Measurements from ENCODE around the gene RPS24.

Gene RPS24

DNA sequence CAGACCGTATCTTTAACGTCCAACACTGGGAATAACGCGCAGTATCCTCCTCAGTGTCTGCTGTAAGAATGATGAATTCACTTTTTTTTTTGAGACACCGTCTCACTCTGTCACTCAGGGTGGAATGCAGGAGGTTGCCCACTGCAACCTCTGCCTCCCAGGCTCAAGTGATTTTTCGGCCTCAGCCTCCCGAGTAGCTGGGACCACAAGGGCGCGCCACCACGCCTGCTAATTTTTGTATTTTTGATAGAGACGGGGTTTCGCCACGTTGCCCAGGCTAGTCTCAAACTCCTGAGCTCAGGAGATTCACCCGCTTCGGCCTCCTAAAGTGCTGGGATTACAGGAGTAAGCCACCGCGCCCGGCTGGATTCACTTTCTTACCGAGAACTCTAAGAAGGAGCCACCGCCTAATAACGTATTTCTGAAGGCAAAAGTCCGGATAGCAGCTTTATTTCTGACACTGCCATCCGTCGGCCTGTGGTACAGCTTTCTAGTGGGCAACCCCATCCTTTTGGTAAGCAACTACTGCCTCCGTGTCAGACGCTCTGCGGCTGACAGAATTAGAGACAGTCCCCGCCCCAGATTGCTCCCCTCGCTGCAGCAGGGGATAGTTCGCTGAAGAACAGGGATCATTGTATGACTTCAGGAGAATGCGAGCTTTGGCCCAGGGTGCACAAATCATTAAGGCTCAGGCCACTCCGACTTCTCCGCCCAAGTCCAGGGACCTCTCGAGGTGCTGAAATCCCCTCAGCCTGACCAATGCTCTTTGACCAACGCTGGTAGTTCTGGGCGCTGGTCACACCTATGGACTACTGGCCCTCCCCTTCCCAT, 5.0 kb upstream of the RPS24 start:
- no peak for ATAC-seq

DNA sequence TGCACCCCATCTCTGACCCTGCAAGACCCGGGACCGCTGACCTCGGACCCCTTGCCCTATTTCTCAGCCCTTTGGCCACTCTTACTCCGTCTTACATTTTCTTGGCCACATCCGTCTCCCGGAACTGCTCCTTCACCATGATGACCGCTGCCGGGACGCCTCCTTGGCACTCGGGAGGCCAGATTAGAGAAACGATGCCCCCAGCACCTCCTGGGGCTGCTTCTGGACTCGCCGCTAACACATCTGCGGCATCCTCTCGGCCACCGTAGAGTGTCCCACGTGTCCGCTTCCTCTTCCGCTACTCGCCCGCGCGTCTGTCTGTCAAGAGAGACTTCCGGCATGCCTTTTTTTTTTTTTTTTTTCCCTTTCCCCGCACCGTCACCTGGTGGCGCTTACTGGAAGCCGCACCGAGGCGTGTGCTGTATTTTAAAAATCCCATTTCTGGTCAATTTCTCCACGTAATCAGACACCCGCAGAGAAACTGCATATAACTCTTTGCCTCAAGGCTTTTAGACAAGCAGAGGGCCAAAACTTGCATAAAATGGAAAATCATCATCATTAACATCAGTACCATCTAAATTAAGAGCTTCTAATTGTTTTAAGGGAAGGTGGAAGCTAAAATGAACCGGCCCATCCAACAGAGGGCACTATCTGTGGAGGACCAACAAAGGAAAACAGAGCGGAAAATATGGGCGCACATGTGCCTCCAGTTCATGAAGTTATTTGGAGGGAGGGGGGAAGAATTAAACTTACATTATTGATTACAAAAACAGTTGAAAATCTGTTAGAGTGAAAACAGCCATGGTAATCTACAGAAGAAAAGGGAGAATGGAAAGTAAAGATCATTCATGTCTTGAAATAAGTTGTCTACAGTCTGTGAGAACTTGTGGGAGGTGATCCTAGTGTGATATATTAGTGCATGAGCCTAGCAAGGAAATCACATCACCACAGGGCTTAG, 4.1 kb upstream of the RPS24 start, which contains the start of gene POLR3A:
POLR3A (minus strand) TSS at position 247 of the 958 bp plus-strand sequence; CDS start at position 139, 108 bp downstream.
- ATAC-seq: peak; percentile 57 to 62

DNA sequence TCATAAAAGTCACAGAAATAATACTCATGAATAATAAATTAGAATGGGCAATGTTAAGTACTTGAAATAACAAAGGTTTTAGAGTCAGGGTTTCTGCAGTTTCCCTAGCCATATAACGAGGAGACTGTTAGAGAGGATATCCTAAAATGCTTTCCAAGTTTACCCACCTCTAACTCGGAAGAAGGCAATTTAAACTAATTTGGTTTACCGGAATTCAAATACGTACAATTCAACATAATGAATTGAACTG, 351 bp upstream of the RPS24 start:
- ATAC-seq: no peak

DNA sequence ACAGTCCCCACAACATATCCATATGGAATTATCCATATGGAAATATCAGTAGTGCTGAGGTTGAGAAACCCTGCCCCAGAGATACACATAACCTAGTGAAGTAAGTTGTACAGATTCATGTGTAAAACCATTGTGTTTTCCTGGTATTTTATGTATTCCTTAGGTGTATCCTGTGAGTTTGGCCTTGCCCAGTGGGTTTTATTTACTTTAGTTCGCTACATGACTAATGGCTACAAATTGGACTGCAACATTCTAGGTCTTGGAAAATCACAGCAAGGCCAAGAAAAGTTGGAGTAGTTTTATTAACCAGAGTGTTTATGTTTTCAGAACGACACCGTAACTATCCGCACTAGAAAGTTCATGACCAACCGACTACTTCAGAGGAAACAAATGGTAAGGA, 1.4 kb downstream of the RPS24 start:
- no peak for ATAC-seq

DNA sequence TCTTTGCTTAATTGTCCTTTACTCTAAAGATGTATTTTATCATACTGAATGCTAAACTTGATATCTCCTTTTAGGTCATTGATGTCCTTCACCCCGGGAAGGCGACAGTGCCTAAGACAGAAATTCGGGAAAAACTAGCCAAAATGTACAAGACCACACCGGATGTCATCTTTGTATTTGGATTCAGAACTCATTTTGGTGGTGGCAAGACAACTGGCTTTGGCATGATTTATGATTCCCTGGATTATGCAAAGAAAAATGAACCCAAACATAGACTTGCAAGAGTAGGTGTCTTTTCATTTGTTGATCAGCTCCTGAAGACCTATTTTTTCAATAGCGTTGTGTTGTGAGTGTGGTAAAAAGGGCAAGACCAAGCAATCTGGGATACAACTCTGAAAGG, 1.8 kb downstream of the RPS24 start:
- ATAC-seq: no peak

DNA sequence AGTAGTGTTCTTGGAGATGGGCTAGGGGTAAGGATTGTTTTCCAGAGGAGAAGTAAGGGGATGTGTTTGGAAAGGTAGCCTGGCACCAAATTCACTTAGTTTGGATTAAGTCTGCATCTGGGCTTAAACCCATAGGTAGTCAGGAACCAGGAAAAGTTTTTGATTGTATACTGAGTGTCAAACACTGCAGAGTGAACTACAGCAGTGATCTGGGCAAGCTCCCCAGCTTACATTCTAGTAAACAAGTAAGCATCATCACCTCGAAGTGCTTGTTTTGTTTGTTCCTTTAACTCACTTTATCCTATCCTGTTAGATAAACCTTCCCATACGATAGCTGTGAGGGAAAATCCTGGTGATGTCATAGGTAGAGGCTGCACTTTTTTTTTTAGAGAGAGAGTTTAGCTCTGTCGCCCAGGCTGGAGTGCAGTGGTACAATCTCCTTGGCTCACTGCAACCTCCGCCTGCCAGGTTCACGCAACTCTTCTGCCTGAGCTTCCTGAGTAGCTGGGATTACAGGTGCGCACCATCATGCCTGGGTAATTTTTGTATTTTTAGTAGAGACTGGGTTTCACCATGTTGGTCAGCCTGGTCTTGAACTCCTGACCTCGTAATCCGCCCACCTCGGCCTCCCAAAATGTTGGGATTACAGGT, 2.4 kb downstream of the RPS24 start:
- no peak for ATAC-seq

DNA sequence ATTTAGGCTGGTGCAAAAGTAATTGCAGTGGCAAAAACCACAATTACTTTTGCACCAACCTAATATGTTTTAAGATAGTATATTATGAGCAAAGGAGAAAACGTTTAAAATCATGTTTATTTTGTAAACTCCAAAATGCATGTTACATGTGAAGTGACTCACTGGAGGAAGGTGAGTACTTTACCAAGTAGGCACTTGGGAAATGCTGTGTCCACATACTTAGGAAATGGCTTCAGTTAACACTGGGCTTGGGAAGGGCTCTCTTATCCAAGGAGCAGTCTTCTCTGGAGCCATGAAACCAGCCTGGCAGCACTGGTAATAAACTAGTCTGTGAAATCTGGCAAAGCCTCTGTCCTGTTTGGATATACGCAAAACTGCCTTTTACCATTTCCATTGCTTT, 4.4 kb downstream of the RPS24 start:
- ATAC-seq: no peak

DNA sequence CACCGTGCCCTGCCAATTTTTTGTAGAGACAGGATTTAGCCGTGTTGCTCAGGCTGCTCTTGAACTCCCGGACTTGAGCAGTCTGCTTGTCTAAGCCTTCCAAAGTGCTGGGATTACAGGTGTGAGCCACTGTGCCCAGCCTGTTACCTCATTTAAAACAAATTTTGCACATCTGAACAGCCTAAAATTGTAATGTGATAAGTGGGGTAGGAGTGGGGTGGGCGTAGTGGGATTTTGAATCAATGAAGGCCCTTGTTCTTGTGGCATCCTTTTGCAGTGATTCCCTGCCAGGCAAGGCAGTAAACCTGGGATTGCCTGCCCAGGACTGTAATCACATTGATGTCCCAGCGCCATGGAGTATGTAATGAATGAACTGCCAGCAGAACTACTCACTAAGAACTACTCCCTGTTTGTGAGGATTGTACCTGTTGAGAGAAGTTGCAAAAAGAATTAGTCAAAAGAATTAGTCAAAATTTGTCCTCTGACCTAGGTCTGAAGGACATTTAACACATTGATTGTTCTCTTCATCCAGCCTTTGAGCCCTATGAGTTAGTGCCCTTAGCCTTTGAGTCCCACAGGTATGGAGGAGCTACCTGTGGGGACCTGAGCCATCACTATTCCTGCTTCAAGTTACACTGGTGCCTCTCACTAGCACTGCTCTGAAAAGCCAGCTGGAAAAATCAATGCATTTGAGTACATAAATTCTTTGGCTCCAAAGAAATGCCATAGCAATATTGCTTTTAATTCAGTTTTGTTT, 5.3 kb downstream of the RPS24 start:
- ATAC-seq: no peak

DNA sequence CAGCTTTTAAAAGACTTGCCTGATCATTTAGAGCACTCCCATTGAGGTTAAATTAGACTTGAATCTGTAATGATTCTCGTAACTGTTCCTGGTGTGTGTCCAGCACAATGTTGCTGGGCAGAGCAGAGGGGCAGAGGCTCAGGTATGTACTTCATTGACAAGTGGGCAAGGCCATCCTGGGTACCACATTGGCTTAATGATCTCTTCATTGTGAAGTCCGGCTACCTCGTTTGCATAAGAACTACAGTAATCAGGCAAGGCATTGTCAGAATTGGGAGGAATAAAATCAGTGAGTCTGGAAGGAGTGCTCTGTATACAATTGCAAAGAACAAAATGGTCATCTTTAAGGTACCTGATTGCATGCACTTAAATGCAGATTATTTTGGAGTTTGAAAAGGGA, 6.1 kb downstream of the RPS24 start:
- ATAC-seq: no peak

DNA sequence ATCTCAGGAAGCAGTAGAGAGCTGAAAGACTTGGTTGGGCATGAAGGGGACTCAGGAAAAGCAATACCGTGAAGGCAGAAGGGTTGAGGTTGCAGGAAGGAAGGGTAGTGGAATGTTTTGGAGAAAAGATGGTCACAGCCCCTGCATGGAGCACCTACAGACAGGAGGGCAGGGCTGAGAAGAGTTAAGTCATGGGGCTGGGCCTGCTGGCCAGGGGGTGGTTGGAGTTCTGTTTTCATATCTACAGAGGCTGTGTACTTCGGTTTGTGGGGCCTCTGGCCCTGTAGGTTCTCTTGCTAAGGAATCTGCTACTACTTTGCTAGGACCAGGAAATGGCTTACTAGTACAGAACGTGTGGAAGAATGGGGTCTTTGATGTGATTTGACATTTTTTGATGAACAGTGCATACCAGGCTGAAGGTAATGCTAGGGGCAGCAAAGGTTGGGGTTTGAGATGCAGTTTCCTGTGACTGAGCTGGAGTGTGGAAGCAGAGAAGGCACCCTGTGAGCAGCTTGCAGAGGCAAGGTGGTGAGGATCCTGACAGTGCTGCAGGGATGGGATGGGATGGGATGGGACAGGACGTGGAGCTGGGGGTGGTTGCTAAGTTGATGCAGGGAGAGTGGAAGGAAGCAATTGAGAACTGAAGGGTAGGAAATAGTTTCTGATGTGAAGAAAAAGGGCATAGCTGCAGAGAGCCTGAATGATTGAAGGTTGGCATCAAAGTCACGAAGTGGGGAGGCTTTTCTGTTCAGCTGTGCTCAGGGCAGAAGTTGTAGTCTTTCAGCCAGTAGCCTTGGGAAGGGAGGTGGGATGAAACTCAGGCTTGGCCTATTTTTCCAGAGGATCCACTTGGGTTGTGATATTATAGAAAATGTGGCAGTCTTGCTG, 7.8 kb downstream of the RPS24 start:
- ATAC-seq: no peak

DNA sequence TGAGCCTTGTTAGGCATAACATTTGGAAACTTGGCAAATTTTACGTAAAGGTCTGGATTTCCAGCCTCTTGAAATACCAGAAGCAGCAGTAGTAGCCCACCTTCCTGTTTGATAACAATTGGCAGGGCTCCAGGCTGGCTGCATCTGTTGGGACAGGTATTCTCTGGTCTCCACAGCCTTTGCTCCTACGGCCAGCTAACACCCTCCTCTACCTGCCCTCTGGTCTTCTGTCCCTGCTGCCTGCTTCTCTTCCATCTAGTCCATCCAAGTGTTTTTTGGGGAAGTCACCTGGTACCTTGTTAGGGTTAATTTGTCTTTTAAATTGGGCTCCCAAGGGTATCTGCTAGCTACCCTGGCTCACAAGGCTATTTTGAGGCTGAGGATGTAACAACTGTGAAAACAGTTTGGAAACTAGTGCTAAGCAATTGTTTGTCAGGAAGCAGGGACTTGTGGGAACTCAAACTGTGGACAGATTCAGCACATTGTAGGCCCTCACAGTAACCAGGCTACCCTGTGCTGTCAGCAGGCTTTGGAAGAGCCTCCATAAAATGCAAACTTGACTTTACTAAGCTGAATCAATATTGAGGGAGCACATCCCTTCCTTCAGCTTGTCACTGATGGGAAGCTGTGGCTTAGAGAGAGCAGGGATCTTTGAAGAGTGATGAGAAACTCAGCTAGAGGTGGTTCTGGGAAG, 8.5 kb downstream of the RPS24 start:
- no peak for ATAC-seq

DNA sequence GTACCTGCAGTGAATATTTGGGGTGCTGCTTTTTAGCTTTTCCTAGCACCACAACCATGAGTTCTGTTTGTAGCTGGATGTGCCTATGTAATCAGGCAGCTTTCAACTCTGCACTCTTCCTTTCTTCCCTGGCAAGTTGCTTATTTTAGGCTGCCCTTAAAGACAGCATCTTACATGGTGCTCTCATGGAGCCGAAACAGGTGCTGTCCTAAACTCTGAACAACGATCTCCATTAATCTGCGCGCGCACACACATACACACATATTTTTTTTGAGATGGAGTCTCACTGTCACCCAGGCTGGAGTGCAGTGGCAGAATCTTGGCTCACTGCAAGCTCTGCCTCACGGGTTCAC, 9.1 kb downstream of the RPS24 start:
- ATAC-seq: no peak

DNA sequence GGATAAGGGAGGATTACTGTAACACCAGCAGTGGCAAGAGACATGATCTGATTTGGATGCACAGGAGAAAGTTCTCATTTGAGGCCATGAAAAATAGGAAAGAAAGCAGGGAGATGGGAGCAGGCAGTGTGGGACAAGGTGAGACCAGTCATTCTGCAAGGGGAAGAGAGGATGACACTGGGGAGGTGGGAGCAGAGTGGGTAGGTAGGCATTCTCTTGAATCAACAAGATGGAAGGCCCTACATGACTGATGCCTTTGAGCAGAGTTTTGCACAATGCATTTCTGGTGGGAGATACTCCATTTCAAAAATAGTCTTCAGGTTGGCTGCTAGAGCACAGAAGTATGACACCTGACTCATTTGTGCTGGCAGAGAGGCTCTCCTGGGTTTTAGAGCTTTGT, 10.5 kb downstream of the RPS24 start:
- no peak for ATAC-seq

DNA sequence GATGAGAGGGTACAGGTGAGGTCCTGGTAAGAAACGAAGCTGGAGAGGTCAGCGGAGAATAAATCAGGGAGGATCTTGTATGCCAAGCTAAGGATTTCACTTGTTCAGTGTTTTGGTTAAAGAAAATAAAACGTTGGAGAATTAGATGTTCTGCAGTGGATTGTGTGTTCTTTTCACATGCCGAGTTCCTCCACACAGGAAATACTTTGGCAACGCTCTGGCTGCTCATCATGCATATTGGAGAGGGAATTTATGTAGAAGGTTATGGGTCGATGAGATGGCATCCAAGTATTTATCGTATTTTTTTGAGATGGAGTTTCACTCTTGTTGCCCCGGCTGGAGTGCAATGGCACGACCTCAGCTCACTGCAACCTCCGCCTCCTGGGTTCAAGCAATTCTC, 11.0 kb downstream of the RPS24 start:
- ATAC-seq: no peak

DNA sequence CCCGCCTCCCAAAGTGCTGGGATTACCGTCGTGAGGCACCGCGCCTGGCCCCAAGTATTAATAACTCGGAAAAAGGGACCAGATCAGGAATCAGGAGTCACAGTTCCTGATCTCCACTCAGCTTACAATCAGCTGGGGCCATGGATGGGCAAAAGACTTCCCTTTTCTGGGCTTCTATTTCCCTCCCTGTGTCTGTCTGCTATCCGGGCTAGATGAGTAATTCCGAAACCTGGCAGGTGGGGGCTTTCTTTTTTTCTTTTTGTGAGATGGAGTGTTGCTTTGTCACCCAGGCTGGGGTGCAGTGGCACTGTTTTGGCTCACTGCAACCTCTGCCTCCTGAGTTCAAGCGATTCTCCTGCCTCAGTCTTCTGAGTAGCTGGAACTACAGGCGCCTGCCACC, 11.6 kb downstream of the RPS24 start:
- ATAC-seq: peak; percentile 55 to 57

DNA sequence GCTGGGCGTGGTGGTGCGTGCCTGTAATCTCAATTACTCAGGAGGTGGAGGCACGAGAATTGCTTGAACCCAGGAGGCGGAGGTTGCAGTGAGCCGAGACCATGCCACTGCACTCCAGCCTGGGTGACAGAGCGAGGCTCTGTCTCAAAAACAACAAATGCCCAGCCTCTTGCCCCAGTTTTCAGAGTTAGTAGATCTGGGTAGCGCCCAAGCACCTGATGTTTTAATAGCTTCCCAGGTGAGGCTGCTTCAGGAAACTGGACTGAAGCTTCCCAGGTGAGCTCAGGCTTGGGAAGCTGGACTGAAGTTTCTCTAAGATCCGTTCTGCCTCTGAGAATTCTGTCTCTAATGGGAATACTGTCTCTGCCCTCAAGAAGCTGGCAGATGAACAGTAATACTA, 12.2 kb downstream of the RPS24 start:
- no peak for ATAC-seq

DNA sequence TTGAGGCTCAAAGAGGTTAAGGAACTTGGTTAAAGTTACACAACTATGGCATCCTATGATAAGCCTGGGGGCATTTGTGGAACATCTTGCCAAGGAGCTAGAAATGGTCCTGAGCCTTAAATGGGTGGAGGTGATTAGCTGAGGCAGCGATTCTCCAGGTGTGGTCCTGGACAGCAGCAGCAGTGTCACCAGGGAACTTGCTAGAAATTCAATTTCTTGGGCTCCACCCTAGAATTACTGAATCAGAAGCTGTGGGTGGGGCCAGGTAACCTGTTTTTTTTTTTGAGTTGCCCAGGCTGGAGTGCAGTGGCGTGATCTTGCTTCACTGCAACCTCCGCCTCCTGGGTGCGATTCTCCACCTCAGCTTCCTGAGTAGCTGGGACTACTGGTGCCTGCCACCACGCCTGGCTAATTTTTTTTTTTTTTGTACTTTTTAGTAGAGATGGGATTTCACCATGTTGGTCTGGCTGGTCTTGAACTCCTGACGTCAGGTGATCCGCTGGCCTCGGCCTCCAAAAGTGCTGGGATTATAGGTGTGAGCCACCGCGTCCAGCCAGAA, 13.1 kb downstream of the RPS24 start:
- ATAC-seq: no peak

DNA sequence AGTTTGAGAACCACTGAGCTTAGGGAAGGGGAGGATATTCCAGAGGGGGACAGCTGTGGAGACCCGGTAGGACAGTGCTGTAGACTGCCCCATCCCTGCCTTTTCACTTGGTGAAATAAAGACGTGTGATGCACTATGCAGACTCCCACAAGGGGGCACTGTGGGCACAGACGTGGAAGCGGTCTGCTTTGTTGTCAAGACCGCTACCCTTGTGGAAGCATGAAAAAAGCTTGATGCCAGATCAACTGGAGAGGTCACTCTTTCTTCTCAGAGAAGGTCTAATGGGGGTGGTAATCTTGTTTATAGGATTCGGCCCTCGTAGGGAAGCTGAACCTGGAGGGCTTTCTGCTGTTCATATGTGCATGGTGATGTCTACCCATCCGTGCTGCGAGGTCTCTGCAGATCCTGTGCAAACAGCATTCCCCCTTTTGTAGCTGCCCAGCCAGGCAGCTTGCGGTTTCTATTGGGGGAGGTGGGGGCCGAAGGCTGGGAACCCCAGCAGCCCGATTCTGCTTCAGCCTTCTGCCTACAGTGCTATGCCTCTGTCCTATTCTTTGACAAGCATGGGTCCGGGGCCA, 13.7 kb downstream of the RPS24 start:
- ATAC-seq: peak; percentile 72 to 74

DNA sequence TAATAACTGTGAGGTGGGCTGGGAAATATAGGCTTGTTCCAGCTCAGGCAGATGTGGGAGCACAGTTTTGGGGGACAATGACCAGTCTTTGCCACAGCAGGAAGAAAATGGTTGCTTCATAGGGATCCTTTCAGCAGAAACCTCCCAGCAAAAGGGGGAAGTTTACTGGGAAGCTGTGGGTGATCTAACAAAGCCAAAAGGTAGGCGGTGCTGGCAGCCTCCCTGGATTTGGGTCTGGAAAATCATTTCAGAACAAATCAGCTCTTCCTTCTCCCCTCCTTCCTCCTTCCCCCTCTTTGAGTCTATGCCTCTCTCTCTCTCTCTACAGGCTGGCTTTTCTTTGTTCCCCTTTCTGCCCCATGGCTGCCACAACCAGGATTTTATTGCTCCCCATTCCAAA, 16.2 kb downstream of the RPS24 start:
- no peak for ATAC-seq

DNA sequence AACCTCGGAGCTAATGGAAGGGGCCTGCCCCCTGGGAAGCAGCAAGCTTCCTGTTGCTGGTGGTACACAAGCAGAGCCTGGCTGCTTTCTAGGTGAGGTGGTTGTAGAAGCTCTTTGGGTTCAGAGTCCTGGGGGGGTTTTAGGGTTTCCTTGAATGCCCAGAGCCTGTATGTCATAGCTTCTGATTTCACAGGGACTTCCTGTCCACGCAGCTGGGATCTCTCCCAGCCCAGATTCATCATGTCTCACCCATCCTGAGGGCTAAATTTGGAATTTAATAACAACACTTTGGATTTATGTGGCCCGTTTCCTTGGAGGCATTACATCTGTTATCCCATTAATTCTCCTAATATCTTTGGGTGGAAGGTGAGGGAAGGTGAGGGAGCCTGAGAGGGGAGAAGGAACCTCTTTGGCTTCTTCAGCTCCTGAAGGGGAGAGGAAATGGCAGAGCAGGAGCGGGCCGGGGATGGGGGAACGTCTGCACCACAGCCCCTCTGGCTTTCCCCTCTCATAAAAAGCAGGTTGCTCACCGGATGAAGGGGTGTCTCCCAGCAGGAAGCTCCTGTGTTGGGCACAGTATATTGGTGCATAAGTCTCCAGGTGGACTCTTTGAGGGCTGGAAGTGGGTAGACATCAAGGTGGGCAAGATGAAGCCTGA, 19.7 kb downstream of the RPS24 start:
- ATAC-seq: no peak
